Myometrial cell (primary cell): ENCODE data around the gene MTMR8. TPM values are rescaled to one million over a fixed set of nuclear protein-coding genes. Genes with fewer than 3 reads are reported as not detected.

ENCODE experiments used
- total RNA-seq: library from RNA; depleted of rRNA; stranded (reverse); fragments of >200 nt; gene quantifications from 2 replicates; pipeline ENCODE4 v1.2.3, GENCODE V29; 2015

MTMR8 gene
- not detected in 2 replicates for total RNA-seq

DNA sequence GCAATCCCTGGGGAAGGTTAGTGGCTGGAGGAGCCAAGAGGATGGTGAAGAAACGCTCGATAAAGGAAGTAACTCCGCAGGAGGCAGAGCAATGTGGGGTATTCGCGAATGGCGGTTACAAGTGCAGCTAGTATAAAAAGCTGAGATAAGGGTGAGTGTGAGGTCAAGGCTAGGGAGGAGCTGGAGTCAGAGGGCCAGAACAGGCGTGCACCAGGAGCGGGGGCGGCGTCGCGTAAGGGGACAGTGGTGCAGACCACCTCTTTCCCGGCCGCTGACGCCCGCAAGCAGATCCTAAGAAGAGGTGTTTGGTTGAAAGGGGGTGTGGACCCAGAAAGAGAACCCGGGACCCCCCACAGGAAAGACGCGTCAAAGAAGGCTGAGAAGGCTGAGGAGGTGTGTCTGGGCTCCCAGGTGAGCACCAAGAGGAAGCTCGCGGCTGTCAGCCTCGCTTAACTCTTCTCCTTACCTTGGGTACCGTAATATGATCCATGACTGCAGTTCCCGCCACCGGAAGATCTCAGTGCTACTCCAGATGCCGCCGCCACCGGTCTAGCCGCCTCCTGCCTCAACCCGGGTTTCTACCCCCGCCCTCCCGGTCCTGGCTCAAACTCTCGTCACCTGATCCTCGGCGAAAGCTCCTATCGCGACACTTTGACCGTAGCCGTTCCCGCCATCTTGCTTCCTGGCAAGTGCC lies at the start of gene MTMR8:
Gene MTMR8 (minus strand): TSS at position 579 of the 694 bp plus-strand sequence. CDS start 89 bp downstream, at position 490.

DNA sequence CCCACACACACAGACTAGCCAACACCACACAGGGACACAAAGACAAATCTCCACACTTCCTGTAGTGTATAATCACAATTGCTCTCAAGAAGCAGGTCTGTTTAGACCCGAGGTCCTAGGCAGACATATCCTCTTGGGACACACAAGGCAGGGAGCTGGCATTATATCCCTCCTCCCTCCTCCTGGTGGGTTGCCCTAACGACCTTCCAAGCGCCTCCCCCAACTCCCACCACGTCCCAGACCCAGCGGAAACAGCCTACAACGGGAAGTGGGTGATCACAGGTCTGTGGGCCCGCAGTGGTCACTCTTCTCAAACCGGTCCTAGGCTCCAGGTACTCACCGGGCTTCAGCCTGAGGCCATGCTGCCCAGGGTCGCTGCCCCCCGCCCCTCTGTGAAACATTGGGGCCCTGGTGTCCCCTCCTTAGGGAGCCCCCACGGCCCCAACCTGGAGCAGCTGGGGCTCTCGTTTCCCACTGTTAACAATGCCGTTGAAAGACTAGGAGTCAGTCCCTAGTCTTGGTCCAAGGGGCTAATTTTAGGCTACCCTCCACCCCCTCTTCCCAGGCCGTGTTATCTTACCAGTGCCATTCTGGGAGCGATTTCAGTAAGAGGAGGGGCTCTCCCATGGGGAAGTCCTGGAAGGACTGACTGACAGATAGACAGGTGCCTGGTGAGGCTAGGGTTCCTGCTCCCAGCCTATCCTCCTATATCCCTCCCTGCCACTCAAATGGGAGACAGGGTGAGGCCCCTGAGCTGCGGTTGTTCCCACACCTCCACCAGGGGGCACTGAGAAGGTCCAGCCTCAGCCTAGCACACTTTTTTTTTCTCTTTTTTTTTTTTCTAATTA lies 164.9 kb downstream of the MTMR8 start, which contains the start of gene ASB12:
Gene ASB12 (minus strand): TSS at position 485 of the 848 bp plus-strand sequence. CDS start 4,957 bp downstream, outside the sequence.

Other genes with a start within 250 kb of the MTMR8 start
- gene AMER1, start 189.7 kb downstream of the MTMR8 start, total RNA-seq, result 0.58 and 0.89 TPM in 2 replicates
- not detected in 2 replicates for gene ASB12, start 164.8 kb downstream of the MTMR8 start, total RNA-seq